LHCN-M2 (cell line): Measurements from ENCODE around the gene FOLH1. TPM values are rescaled to one million over a fixed set of nuclear protein-coding genes. Genes with fewer than 3 reads are reported as not detected.
"Not testable (repeated sequence)": the region's sequence is repeated elsewhere in the genome, so short reads cannot be mapped to it uniquely, and the experiment has no call there.

ENCODE experiments used
- DNase-seq: peaks from one replicate; pipeline ENCODE4 v3.0.0-alpha.2; 2012; ENCODE audit warnings: low read depth
- total RNA-seq: library from RNA; depleted of rRNA; stranded (reverse); fragments of >200 nt; gene quantifications from 2 replicates; pipeline ENCODE4 v1.2.3, GENCODE V29; 2014; rRNA removed

The FOLH1 gene
- total RNA-seq, 1 experiment from 2014 or later, result not detected

DNA sequence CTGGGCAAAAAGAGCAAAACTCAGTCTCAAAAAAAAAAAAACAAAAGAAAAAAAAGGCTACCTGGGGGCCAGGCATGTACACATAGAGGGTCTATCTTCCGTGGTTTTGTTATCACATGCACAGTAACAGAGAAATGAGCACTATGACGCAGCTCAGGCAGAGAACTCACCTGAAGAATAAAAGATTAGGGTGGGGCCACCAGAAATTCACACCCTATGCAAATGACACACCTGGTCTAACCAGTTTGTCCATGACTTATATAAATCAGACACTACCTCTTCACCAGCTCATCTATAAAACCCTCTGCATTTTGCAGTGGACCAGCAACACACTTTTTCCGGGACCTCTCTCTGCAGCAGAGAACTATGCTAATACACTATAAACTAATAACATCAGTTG, 30.5 kb downstream of the FOLH1 start:
- not testable (repeated sequence) for DNase-seq

DNA sequence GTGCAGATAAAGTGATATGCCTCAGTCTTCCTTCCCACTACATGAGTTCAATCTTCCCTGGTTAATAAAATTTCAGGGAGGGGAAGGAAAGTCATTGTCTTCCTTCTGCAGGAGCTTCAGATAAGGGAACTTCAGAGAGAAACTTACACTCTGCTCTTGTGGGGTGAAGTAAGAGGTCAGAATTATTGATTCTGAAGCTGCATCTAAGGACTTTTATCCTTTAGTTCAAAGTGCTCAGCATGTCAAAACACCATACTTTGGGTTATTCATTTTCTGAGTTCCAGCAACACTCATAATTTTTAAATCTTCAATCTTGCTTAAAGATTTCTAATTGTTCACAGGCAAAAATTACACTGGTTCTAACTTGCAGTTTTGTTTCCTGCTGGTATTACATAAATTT, 33.0 kb downstream of the FOLH1 start:
- not testable (repeated sequence) for DNase-seq

DNA sequence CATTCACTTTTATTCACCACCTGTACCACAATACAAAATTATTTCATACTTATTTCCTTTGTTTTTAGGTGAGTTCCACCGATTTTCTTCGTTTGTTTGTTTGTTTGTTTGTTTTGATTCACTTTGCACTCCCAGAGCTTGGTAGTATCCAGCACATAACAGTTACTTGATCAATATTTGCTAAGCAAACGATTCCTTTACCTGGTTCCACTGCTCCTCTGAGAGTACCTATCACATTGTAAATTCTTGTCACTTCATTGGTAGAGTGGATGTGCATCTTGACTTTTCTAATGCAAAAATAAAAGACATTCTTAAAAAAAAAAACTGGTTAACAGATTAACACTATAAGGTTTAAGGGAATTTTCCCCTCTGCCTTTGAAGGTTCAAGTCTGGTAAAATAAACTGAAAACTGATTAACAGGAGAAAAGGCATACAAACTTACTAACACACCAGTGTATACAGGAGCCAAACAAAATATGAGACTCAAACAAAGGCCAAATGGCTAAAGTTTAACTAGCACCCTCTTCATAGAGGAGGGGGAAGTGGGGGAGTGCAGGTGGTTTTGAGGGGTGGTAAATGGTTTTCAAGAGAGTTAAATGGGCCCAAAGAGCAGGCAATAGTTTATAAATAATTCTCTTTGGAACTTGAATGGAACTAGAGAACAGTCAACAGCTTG, 33.6 kb downstream of the FOLH1 start:
- not testable (repeated sequence) for DNase-seq

DNA sequence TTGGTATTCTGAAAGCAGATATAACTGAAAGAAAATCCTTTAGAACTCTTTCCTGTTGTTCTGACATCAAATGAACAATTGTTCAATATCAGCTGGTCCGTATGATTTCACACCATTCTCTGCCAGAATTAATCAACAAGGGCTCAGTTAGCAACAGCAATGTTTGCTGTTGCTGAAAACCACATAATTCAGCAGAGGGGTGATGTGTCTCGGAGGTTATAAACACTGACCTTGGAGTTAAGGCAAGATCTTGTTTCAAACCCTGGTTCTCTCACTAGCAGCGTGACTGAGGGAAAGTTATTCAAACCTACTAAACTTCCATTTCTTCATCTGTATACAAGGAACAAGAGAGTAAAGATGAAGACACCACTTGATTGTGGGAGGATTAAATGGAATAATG, 36.8 kb downstream of the FOLH1 start:
- DNase-seq, result not testable (repeated sequence)

DNA sequence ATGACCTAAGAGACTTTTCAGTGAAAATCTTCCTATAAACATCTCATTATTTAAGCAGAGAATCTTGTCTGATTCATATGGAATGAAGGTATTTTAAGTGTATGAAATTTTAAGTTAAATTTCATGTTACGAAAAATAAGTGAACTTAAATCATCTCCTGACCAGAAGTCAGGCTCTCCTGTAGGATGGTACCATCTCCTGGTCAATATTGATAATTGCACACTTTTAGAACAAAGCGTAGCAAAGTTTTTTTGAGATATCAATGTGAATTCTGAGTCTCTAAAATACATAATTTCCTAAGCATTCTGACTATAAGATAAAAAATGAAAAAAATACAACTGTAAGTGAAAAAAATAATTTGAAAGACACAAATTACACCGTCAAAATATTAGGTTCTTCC, 38.8 kb downstream of the FOLH1 start:
- DNase-seq, result not testable (repeated sequence)

DNA sequence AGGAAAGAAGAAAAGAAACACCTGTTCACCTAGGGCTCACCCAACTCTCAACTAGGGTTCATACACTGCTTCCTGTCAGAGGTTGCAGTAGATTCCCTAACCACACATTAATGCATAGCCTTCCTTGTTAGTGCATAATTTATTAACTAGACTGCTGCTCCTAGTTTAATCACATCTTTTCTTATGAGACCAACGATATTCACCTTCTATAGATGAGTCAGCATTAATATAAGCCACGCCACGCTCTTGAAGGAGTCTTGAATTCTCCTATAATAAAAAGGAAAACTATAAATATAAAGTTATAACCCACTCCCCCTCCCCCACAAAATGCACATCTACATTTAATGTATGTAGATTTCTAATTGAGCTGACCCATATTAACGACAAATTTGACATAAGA, 39.4 kb downstream of the FOLH1 start:
- DNase-seq, result not testable (repeated sequence)

DNA sequence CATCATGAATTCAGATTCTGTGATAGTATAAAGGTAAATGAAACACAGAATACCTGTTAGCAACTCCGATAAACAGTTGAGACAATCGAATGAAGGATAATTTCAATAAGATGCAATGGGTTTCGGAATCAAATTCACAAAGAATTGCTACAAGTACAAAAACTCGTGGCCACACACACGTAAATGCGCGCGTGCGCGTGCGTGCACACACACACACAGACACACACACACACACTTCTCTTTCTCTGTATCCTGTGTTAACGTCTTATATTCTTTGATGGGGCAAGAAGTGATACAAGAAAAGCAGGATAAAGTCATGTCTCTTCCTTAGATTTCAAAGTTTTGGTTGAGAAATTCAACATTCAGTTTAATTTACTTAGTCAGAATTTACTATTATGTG, 57.2 kb downstream of the FOLH1 start:
- DNase-seq, result no peak

DNA sequence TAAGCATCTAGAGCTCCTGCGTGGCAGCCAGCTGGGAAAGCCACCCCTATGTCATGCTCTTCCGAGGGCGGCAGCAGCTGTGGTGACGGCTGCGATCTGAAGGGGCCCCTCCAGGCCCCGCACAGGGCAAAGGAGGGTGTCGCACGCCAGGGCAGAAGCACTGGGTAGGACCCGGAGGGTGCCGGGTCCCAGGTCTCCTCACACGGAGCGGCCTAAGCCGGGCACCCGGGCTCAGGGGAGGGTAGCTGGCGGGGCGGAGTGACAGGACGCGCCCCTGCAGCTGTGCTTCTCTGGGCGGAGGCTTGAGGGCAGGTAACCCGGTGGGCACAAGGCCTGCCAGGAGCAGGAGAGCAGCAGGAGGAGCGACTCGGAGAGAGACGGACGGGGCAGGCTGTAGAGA, 106.0 kb downstream of the FOLH1 start:
- not testable (repeated sequence) for DNase-seq

Other genes starting within 250 kb of the FOLH1 start
- gene TRIM51G, start 224.7 kb downstream of the FOLH1 start, total RNA-seq, result not detected in 2 replicates
- not detected in 2 replicates for gene TRIM49B, start 179.8 kb downstream of the FOLH1 start, total RNA-seq
- gene TRIM64C, start 149.5 kb downstream of the FOLH1 start, total RNA-seq, result not detected in 2 replicates